SK-N-MC (cell line): ENCODE results near the gene IL33.

Experiments used
- DNase-seq: peaks from one replicate; pipeline ENCODE4 v3.0.0-alpha.2; 2011; ENCODE audit warnings: low read depth, low spot score
- H3K27ac ChIP-seq: fragments of 200-600 bp; sonication (generic); 2 replicates; pipeline ENCODE4 v1.5.1; 2016; ENCODE audit warnings: mixed run types
- H3K36me3 ChIP-seq: fragments of 200-600 bp; sonication (generic); 2 replicates; pipeline ENCODE4 v1.6.1; 2017; ENCODE audit warnings: antibody characterized with exemption, low read length, mixed read lengths; ENCODE audit not compliant: insufficient read depth
- H3K4me3 ChIP-seq: fragments of 200-600 bp; sonication (generic); 2 replicates; pipeline ENCODE4 v1.5.1; 2016
- H3K9ac ChIP-seq: fragments of 200-600 bp; sonication (generic); 2 replicates; pipeline ENCODE4 v1.8.0; 2017; ENCODE audit warnings: mixed run types, mixed read lengths; ENCODE audit not compliant: insufficient read length
- H3K9me3 ChIP-seq: fragments of 200-600 bp; sonication (generic); 2 replicates; pipeline ENCODE4 v1.6.1; 2017; ENCODE audit warnings: low read depth, mild to moderate bottlenecking, antibody characterized with exemption, low read length, moderate library complexity, mixed read lengths
- EZH2 ChIP-seq: fragments of 200-600 bp; sonication (generic); IDR thresholded peaks from one replicate; pipeline ENCODE4 v1.6.1; 2017; ENCODE audit warnings: antibody characterized with exemption
- FOXP2 ChIP-seq: optimal IDR thresholded peaks from 2 replicates; pipeline ENCODE3; 2011; ENCODE audit warnings: mild to moderate bottlenecking, moderate library complexity; ENCODE audit not compliant: insufficient read depth; ENCODE audit errors: extremely low read length, control extremely low read depth
- POLR2AphosphoS5 ChIP-seq: IDR thresholded peaks from 2 replicates; pipeline ENCODE4 v1.6.1; 2012; ENCODE audit warnings: mild to moderate bottlenecking, low read depth, low read length, borderline replicate concordance

IL33 gene

GRCh38 chr9:6188466-6188865 is 27.1 kb upstream of the IL33 start:
- Histone ChIP-seq H3K9ac (no peak overlapping the region), H3K9me3 (no peaks in the 10 kb centered on the region), H3K36me3 (no peaks in the 10 kb centered on the region), H3K4me3 (no peak overlapping the region), H3K27ac (no peak overlapping the region)
- TF ChIP-seq FOXP2 = no peak
- TF ChIP-seq EZH2 = no peak
- TF ChIP-seq POLR2AphosphoS5 = no peak
- DNase-seq = no peak

GRCh38 chr9:6188906-6189305 is 26.7 kb upstream of the IL33 start:
- H3K4me3 ChIP-seq = no peak overlapping the region
- H3K27ac ChIP-seq = no peak overlapping the region
- no peak overlapping the region for H3K9ac ChIP-seq
- no peak for DNase-seq
- no peaks in the 10 kb centered on the region for H3K9me3 ChIP-seq
- TF ChIP-seq POLR2AphosphoS5 (no peak), EZH2 (no peak), FOXP2 (no peak)
- no peaks in the 10 kb centered on the region for H3K36me3 ChIP-seq

- H3K4me3 ChIP-seq = no peak overlapping the region
- DNase-seq = no peak
- H3K27ac ChIP-seq = no peak overlapping the region
- no peaks in the 10 kb centered on the region for H3K36me3 ChIP-seq
- no peak overlapping the region for H3K9ac ChIP-seq
- TF ChIP-seq EZH2 (no peak), FOXP2 (no peak), POLR2AphosphoS5 (no peak)
- H3K9me3 ChIP-seq = no peaks in the 10 kb centered on the region
These were observed 20.7 kb upstream of the IL33 start for GRCh38 chr9:6194934-6195333.

- no peaks in the 10 kb centered on the region for H3K9me3 ChIP-seq
- no peak overlapping the region for H3K4me3 ChIP-seq
- no peaks in the 10 kb centered on the region for H3K36me3 ChIP-seq
- no peak for DNase-seq
- no peak overlapping the region for H3K9ac ChIP-seq
- no peak for TF ChIP-seq POLR2AphosphoS5
- TF ChIP-seq EZH2 = no peak
- H3K27ac ChIP-seq = no peak overlapping the region
These were observed 19.8 kb upstream of the IL33 start for GRCh38 chr9:6195714-6196360.

- H3K4me3 ChIP-seq = no peak overlapping the region
- H3K9ac ChIP-seq = no peak overlapping the region
- DNase-seq = no peak
- H3K9me3 ChIP-seq = no peaks in the 10 kb centered on the region
- H3K27ac ChIP-seq = no peak overlapping the region
- no peak for TF ChIP-seq EZH2
- TF ChIP-seq POLR2AphosphoS5 = no peak
- no peak for TF ChIP-seq FOXP2
- no peaks in the 10 kb centered on the region for H3K36me3 ChIP-seq
These were observed 18.3 kb upstream of the IL33 start for GRCh38 chr9:6197330-6197729.

- Histone ChIP-seq H3K4me3 (no peak overlapping the region), H3K27ac (no peak overlapping the region), H3K9me3 (no peaks in the 10 kb centered on the region), H3K9ac (no peak overlapping the region), H3K36me3 (no peaks in the 10 kb centered on the region)
- DNase-seq = no peak
- TF ChIP-seq POLR2AphosphoS5 = no peak
- no peak for TF ChIP-seq FOXP2
- TF ChIP-seq EZH2 = no peak
These were observed 17.4 kb upstream of the IL33 start for GRCh38 chr9:6198251-6198650.

- Histone ChIP-seq H3K4me3 (no peak overlapping the region), H3K36me3 (no peaks in the 10 kb centered on the region), H3K27ac (no peak overlapping the region), H3K9ac (no peak overlapping the region), H3K9me3 (no peaks in the 10 kb centered on the region)
- DNase-seq = no peak
- TF ChIP-seq POLR2AphosphoS5 = no peak
- no peak for TF ChIP-seq FOXP2
- TF ChIP-seq EZH2 = no peak
These were observed 16.0 kb upstream of the IL33 start for GRCh38 chr9:6199596-6199995.

- H3K27ac ChIP-seq = no peak overlapping the region
- TF ChIP-seq POLR2AphosphoS5 = no peak
These were observed 14.8 kb upstream of the IL33 start for GRCh38 chr9:6200761-6201160.

GRCh38 chr9:6209966-6210365 is 5.6 kb upstream of the IL33 start:
- TF ChIP-seq EZH2 (no peak), POLR2AphosphoS5 (no peak), FOXP2 (no peak)
- H3K27ac ChIP-seq = no peak overlapping the region
- no peaks in the 10 kb centered on the region; the same call in 1 of the 2 replicates for H3K9me3 ChIP-seq
- H3K36me3 ChIP-seq = no peaks in the 10 kb centered on the region
- no peak overlapping the region for H3K4me3 ChIP-seq
- H3K9ac ChIP-seq = no peak overlapping the region
- DNase-seq = no peak

More at GRCh38 chr9:6200761-6201160, 14.8 kb upstream of the IL33 start:
- Histone ChIP-seq H3K4me3 (no peak overlapping the region), H3K36me3 (no peaks in the 10 kb centered on the region), H3K9ac (no peak overlapping the region), H3K9me3 (no peaks in the 10 kb centered on the region)
- no peak for DNase-seq
